Stimulated activated CD4-positive, alpha-beta T cell treated with anti-CD3 and anti-CD28 coated beads, Interleukin-12 subunit alpha, Interleukin-12 subunit beta, amount 100 ng/mL, for 48 hours (primary cell): Measurements from ENCODE around the gene COLQ.
"Not testable (repeated sequence)": the region's sequence is repeated elsewhere in the genome, so short reads cannot be mapped to it uniquely, and the experiment has no call there.

Experiments used
- DNase-seq, 3 donors: peaks; one replicate each; pipeline ENCODE4 v3.0.0-alpha.2; 2020; ENCODE audit warnings: low read depth in 2 of 3, low spot score in 1 of 3

Gene COLQ

DNA sequence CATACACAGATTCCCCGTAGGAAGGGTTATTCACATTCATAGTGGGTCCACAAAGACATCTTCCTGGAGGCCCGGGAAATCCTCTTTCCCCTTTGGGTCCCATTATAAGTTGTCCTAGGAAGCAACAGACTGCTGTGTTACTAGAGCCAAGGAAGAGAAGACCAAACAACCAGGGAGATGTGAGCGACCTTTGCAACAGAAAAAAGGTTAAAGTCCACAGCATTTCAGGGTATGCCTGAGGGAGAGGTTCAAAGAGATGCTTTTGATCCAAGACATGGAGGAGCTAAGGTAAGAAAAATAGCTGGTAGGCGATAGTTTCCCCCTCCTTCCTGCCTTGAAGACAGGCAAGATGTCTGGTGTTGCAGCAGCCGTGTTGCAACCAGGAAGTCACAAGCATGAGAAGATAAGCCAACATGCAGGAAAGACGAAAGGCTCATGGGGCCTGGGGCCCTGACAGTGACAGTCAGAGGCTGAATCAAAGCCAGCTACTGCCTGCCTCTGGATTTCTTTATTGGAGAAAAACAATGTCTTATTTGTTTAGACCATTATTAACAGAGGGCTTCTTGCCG is 63.2 kb downstream of the COLQ start:
- DNase-seq, result no peak

DNA sequence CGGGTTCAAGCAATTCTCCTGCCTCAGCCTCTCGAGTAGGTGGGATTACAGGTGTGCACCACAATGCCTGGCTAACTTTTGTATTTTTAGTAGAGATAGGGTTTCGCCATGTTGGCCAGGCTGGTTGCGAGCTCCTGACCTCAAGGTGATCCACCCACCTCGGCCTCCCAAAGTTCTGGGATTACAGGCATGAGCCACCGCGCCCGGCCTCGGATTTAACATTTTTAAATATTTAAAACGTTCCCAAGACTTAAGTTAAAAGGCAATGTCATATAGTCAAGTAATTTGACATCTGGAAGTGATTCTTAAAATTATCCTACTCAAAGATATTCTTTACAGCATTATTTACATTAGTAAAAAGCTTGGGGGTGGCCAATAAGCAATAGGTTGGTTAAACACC is 64.6 kb downstream of the COLQ start:
- not testable (repeated sequence) for DNase-seq

DNA sequence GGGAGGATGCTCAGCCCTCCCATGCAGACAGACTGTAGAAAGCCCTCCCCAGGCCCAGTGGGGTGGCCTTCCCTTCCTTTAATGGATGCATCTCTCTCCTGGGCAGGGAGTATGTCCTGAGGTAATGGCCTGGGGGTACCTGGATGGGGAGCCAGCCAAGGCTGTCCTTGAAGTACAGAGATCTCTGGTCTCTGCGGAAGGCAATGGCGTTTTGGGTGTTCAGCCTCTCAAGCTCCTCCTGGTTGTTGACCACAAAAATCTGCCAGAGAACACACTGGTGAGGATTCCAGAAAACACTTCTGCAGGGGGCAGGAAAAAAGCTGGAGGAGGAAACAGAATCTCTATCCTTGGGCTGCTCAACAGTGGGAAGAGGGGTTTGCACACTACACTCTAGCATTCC is 65.2 kb downstream of the COLQ start:
- DNase-seq, result no peak

DNA sequence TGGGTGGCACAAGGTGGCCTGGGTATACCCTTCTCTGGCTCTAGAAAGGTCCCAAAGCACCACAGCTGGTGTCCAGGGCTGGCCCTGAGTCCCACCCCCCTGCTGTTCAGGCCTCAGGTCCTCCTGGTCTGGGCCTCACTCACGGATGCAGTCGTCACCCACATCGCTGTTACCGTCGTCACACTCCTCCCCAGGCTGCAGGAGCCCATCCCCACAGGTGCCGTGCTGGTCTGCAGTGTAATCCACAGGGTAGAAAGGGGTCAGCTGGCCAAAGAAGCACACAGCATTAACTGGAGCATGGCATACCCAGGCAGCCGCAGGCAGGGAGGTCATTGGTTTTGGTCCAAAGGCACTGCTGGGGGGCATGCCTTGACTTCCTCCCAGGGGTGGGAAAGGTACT is 65.8 kb downstream of the COLQ start:
- DNase-seq, result no peak

DNA sequence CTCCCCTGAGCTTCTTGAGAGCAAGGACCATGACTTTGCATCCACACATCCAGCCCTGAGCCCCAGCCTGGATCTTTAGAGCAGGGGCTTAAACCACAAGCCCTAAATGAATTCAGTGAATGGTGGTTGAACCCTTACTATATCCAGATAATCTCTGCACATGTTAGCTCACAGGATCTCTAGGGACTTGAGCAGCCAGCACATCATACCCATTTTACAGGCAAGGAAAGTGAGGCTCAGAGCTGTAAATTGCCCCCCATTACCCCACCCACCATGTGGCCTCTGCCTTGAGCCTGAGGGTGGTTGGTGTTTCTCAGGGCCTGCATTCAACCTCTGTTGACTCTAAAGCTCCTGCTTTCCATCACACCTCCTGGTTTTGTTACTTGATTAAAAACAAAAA is 66.5 kb downstream of the COLQ start:
- no peak for DNase-seq

DNA sequence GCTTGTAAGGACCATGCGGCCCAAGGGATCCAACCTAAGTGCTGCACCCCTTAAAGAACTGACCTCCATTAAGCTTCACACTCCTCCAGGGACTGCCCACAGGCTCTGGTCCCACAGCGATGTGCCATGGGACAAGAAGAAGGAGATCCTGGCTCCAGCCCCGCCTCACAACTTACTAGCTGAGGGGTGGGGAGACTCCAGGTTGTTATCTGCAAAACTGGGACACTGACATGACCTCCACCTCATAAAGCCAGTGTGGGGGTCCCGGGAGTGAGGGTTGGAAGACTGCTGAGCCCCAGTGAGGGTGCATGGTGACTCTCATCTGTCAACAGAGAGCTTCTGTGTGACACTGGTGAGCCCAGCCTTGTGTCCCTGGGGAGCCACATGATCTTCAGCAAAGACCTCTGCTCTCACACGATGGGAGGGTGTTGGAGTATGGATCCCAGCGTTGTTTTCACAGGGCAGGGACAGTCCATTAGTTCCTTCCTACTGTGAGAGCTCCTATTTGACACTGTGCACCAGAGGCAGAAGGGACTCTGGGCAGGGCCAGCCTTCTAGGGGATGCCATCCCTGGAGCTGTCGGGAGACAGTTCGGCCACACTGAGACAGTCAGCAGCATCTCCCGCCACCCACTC is 67.4 kb downstream of the COLQ start:
- no peak for DNase-seq

DNA sequence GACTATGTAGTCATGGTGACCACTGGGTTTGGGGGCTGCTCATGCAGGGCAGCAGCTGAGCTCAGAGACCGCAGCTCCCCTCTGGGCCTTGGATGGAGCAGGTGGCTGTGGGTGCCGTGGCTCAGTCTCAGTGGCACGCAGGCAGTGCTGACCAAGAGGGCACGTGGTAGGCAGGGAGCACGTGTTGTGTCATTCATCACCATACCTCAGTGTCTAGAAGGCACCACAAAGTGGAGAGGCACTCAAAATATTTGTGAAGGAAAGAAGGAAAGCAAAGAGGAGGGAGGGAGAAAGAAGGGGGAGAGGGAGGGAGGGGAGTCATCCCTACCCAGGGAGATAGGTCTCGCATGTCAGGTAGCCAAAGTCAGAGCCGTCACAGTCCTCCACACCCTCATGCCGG is 68.0 kb downstream of the COLQ start:
- no peak for DNase-seq

DNA sequence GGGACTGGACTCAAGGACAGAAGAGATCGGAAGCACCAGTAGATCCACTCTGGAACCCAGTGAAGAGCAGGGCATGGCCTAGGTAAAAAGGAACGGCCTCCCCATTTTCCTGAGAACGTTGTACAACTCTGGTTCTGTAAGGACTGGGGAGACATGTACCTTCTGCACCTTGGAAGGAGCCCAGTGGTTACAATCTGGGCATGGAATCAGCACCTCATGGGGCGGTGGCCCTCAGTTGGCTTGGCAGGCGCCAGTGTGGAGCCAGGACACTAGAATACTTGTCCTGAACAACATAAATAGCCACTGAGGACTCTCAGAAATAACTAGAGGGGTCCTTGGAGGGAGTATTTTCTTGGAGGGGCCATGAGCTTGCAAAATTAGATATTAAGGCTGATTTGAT is 68.5 kb downstream of the COLQ start:
- no peak for DNase-seq

DNA sequence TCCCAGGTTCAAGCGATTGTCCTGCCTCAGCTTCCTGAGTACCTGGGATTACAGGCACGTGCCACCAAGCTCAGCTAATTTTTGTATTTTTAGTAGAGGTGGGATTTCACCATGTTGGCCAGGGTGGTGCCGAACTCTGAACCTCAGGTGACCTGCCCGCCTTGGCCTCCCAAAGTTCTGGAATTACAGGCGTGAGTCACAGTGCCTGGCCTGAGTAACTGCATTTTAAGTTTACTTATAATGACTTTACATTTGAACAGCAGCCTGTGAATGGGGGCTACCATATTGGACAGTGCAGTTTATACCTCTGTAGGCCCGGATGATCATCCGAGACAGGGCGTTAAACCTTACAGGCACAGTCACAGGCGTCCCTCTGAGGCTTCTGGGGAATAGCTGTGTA is 69.3 kb downstream of the COLQ start:
- no peak for DNase-seq

DNA sequence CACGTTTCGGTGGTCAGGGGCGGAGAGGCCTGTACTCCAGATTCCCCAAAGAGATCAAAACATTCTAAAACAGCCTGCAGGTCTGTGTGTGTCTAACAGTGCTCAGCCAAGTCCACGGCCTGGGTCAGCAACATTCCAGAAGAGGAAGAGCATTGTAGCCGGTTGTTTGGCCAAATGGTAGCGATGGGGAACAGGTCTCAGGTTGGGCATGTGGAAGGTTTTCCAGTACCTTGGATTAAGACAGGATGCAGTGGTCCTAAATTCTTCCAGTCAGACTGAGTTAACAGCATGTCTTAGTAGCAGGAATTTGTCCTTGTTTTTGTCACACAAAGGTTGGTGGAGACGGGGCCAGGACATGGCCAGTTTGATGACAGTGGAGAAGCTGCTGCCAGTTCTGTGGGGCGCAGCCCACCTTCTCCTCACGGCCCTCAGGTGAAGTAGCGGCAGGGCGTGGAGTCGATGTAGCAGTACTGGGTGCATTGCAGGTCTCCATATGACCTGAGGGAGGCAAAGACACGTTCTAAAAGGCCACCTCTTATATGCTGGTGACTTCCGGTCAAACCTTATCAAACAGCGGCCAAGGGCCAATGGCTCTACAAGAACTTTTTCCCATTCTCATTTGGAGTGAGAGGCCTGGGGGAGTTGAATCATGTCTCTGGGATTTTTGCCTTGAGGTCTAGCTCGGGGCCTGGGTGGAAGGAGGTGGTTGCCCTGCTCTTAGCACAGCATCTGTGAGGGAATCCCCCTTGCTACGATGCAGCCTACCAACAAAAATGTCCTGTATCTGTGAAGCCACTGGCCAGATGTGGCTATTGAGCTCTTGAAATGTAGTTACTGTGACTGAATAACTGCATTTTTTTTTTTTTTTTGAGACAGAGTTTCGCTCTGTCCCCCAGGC is 70.0 kb downstream of the COLQ start:
- DNase-seq, result no peak

DNA sequence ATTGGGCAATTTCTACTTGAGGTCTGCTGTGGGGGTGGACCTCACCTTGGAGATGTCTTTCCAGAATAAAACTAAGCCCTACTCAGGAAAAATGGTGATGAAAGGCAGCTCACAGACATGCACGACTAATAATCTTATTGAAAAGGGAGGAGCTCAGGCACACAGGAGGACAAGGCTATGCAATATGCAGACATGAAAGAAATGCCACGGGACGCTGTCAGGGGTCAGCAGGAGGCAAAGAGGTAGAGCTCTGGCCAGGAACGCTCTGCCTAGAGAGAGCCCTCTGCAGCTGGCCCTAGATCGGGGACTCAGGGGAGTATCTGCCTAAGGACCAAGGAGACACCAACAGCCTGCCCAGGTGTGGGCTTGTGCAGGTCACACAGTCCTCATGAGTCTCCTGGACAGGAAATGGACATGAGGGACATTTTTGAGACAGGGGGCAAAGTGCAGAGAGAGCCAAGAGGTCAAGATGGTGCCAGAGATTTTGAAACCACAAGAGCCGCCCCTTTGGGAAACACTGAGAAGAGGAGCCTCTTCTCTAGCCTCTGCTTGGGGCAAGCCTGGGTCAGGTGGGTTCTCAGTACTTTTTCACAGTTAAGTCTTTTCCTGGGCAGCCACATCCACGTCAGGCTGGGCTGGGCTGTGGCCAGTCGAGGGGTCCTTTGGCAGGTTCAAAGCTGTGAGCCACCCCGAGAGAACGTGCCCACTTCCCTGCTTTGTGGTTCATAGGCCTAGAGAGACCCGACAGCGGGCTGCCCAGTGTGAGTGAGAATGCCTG is 70.9 kb downstream of the COLQ start:
- DNase-seq, result no peak

DNA sequence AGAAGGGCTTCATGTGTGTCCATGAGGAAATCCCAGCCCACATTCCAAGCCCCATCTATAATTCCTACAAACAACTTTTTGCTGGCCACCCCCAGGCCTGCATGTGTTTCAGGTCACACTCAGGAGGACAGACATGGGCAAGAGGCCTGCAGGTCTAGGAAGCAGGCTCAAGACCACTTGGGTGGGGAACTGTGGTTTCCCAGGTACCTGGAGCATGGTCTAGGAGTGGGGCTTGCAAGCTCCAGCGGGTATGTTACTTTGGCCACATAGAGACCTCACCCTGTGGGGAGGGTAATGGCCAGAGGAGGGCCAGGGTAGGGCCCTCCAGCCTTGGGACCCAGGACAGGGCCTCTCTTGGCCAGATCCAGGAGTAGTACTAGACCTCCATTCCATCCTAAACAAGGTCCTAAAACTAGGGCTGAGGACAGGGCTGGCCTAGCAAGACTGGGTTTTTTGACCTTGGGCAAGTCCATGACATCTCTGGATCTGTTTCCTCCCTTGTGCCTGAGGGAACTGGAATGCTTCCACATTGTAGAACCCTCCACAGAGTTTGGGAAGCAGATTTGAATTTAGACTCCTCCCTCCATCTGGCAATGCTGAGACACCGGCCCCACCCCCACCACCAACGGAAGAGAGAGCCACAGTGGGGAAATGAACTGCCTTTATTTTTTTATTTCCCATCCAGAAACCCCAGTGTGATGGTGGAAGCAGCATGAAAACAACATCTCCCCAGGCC is 71.8 kb downstream of the COLQ start:
- DNase-seq, result no peak

DNA sequence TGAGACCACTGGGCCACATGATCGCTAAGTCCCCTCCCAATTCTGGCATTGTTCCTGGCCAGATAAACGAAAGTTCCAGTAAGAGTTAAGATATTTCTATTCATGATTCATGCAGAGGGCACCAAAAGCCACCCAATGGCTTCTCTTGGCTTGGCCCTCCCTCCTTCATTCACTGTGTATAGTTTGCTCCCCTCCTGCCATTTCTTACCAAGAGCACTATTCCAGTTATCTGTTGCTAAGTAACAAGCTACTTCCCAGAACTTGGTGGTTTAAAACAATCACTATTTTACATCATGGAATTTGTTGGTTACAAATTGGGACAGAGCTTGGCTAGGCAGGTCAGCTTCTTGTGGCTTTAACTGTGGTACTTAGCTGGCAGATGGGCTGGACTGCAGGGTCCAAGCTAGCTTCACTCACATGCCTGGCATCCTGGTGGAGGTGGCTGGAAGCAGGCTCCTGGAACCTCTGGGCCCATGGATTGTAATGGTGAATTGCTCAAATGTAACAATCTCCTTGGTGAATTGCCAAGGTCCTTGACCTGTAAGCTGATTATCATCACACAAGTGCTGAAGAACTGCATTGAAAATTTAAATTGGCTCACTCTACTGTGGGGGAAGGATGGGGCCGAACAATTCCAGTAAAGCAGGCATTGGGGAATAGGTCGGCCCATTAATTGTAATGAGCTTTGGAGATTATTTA is 77.5 kb downstream of the COLQ start:
- DNase-seq, result no peak

DNA sequence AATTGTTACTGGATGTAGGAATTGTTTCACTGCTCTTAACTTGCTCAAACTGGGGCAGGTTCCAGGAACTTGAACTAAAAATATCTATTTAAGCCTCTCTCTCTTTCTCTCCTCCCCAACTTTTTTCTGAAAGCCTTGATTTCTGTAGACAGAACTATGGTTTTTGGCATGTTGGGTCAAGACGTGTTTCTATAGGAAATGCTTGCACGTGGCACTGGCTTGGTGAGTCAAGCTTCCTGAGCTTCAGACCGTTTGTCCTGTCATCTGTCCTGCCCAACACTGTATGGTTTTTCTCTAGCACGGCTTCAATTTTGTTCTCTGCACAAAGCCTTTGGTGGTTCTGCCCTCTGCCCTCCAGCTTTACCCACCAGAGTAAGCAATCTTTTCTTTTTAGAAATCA is 80.6 kb downstream of the COLQ start:
- no peak for DNase-seq

DNA sequence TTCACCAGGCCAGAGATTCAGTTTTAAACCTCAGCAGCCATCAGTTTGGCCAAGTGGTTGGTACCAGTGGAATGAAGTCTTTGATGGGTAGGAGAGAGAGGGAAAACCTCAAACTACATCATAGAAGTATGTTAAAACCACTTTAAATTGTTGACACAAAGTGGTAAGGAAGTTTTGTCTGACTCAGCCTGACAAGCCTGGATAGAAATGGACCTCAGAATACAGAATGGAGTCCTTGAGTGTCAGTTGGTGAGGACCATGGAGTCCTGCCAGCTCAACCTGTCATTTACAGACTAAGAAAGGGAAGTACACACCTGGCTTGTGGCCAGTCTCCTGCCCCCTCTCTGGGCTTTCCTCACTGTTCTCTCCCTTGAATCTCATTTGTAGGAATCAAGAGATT is 82.0 kb downstream of the COLQ start:
- DNase-seq, result no peak

DNA sequence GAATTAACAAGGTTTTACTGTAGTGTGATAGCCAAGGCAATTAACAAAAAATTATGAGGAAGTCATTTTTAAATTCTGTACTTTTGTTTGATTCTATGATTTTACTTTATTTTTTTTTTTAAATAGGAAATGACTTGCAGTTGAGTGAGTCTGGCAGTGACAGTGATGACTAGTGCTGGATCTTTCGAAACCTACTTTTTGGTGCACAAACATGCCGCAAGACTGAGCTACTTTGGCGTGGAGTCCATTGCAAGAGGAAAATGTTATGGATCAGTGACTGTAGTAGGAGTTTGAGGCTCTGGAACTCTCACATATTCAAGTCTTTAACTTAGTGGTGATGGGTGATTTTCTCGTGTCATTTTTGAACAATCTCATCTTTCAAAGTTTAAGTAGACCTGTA is 82.5 kb downstream of the COLQ start:
- DNase-seq, result no peak

DNA sequence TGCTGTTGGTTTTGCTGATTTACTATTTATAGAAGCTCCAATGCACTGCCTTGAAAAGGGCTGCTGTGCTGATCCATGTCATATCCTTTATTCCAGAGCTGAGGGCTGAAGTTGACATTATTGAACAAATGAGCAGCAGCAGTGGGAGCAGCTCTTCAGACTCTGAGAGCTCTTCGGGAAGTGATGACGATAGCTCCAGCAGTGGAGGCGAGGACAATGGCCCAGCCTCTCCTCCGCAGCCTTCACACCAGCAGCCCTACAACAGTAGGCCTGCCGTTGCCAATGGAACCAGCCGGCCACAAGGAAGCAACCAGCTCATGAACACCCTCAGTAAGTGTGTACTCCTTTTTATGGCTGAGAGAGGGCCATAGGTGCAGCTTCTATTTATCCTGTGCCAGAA is 85.3 kb downstream of the COLQ start:
- no peak for DNase-seq

DNA sequence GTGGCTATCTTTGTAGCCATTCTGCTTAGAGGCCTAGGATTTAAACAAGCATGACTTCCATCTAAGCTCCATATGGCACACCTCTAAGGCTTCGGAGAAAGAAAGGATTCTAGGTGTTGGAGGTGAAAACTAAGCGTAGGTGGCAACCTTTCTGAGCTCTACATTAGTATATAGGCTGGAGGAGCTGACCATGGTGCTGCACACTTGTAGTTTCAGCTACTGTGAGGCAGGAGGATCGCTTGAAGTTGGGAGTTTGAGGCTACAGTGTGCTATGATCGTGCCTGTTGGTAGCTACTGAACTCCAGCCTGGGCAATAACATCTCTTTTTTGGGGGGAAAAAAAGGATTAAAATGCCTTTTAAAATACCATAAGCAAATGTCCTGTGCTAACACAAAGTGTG is 86.8 kb downstream of the COLQ start:
- DNase-seq, result no peak

DNA sequence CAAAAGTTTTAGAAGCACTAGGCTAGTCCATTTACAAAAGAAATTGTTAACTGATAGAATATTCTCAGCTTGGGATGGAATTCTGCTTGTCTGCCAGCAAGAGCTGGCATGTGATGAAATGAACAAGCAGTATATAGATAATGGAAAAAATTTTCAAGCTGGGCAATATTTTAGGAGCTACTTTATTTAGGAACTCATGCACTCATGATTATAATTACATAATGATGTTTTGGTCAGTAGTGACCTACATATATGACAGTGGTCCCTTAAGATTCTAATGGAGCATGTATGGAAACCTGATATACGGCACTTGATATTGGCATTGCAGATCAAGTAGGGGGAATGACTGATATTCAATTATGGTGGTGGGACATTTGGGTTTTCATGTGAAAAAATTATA is 88.0 kb downstream of the COLQ start:
- no peak for DNase-seq

DNA sequence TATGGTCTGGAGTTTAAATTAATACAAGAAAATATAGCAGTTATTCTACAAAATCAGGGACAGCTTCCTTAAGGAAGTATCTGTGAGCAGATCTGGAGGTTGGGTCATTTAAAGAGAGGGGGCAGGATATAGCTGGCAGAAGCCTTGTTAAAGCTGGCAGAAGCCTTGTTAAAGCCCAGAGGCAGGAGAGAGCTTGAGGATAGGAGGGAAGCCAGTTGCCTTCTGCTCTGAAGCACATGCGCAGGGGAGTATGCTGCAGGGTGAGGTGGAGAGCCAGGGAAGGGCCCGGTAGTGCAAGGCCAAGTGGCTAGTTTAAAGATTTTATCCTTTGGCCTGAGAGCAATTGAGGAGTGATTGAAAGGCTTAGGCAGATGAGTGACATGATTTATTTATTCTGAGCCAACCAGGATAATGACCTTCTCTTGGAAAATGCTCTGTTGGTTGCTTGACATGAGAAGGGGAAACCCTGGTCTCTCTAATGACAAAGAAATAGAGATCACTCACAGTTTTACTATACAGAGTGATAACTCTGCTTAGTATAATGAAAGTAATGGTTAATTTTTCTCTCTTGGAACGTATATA is 90.2 kb downstream of the COLQ start:
- no peak for DNase-seq
